GM12864 (cell line): Measurements from ENCODE around the gene INSYN1.
"Not testable (repeated sequence)": the region's sequence is repeated elsewhere in the genome, so short reads cannot be mapped to it uniquely, and the experiment has no call there.

Source experiments
- DNase-seq: peaks from one replicate; pipeline ENCODE4 v3.0.0-alpha.2; 2011; ENCODE audit warnings: low read depth
- H3K4me3 ChIP-seq: 2 replicates; pipeline ENCODE4 v1.5.1; 2011; ENCODE audit warnings: mild to moderate bottlenecking, low read depth, low read length, control low read depth
- TF ChIP-seq, protein P1 (sequence below): IDR thresholded peaks from 2 replicates; pipeline ENCODE4 v1.5.1; 2011; ENCODE audit warnings: low read depth, mild to moderate bottlenecking, moderate library complexity, low read length, control low read depth, inconsistent platforms; ENCODE audit errors: missing control alignments

Gene INSYN1

DNA sequence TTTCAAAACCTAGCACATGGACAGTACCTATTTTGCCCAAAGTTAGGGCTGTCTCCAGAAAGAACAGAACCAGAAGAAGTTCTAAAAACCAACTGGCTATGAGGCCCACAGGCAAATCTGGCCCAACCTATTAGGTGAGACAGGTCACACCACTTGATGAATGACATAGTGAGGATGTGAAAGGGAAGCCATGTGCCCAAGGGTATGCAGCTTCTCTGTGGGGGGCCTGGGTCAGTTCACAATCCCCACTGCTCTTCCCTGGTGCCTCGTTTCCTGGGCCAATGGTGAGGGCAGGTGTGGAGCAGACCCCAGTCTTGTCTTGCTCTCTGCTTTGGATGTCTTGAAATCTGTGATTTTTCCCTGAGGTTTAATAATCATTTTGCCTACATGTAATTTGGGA lies 8.9 kb downstream of the INSYN1 start:
- TF ChIP-seq, protein P1, sequence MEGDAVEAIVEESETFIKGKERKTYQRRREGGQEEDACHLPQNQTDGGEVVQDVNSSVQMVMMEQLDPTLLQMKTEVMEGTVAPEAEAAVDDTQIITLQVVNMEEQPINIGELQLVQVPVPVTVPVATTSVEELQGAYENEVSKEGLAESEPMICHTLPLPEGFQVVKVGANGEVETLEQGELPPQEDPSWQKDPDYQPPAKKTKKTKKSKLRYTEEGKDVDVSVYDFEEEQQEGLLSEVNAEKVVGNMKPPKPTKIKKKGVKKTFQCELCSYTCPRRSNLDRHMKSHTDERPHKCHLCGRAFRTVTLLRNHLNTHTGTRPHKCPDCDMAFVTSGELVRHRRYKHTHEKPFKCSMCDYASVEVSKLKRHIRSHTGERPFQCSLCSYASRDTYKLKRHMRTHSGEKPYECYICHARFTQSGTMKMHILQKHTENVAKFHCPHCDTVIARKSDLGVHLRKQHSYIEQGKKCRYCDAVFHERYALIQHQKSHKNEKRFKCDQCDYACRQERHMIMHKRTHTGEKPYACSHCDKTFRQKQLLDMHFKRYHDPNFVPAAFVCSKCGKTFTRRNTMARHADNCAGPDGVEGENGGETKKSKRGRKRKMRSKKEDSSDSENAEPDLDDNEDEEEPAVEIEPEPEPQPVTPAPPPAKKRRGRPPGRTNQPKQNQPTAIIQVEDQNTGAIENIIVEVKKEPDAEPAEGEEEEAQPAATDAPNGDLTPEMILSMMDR, result no peak
- H3K4me3 ChIP-seq, result no peak overlapping the region
- DNase-seq, result no peak

DNA sequence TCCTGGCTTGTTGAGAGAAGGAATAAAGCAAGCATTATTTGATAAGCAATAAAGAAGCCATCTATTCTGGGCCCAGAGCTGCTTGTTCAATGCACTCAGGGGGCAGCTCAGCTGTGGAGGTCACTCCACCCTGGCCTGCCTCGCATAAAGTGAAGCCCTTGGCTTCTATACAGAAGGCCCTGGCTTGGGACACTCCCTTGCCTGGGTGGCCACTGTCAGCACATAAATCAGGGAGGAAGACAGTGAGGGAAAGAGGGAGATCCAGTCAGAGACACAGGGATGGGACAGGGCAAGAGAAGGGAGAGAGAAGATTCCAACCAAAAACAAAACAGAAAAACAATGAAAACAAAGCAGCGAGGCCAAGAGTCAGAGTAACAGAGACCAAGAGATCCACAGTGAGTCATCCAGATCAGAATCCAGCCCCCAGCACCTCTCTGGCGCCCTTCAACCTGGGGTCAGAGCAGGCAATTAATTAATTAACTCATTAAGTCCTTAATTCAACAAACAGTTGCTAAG lies 11.8 kb downstream of the INSYN1 start:
- TF ChIP-seq, protein P1, result no peak
- H3K4me3 ChIP-seq, result no peak overlapping the region
- no peak for DNase-seq

DNA sequence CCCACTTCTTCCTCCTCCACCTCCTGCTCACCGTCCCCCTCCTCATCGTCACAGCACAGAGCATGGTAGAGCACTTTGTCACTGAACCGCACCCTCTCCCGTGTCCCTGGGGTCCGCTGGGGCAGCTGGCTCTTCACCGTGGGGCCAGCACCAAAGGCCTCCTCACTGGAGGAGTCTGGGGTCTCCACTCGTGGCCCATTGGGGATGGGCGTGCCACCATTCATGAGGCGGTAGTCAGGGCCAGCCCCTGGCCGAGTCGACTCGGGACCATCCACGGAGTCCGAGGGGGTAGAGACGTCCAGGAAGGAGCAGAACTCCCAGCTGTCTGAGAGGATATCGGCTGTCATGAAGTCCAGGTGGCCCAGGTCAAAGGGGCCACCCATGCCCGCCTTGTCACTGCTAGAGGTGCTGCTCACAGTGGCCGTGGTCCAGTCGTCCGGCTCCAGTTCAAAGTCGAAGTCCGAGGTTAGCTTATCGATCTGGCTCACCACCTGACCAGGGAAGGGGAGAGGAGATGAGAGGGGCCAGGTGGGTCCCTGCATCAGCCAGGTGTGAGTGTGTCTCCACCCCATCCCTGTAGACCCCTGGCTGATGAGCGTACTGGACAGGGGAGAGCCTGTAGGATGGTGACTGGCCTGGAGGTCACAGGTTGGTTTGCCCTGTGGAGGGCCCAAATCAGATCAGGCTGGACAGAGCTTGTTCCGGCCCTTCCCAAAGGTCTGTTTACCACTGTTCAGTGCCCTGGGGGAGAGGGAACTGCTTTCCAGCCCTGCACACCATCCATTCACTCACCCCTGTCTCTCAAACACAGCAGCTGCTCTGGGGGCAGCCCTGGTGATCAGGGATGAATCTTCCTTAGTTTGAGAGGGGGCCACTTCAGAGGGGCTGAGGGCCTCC lies 12.8 kb downstream of the INSYN1 start:
- no peak for DNase-seq
- no peak overlapping the region for H3K4me3 ChIP-seq
- TF ChIP-seq, protein P1, result no peak

DNA sequence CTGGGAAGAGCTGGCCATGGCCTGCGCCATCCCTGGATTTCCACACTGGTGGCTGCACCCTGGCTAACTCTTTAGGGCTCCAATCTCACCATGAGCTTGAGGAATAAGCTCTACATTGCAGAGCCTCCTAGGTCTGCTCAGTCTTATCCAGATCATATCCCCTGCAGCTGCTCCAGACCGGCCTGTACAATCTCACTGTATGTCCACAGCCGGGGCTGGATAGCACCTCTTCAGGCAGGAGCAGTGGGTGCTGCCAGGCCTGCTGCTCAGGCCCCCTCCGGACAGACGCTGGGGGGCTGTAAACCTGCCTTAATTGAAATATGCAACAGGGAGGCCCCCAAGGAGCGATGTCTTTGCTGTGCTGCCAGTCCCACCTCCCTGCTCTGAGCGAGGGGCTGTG lies 15.6 kb downstream of the INSYN1 start:
- no peak for DNase-seq
- no peak overlapping the region for H3K4me3 ChIP-seq
- TF ChIP-seq, protein P1, result no peak

DNA sequence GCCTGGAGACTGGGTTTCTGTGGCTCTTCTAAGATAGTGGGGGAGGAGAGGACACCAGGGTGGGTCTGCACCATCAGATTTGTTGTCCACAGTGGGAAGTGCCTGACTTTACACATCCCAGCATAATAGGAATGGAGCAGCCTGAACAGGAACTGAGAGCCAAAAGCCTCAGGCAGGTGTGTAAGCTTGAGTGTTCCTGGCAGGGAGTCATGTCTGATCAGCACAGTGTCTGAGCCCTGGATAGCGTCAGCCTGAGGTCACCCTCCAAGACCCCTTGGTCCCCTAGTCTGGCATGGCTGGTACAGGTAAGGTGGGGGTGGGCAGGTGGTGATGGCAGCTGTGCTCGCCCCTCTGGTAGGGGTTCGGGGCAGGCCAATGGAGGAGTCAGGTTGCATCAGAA lies 20.2 kb downstream of the INSYN1 start:
- no peak overlapping the region for H3K4me3 ChIP-seq
- TF ChIP-seq, protein P1, result no peak

DNA sequence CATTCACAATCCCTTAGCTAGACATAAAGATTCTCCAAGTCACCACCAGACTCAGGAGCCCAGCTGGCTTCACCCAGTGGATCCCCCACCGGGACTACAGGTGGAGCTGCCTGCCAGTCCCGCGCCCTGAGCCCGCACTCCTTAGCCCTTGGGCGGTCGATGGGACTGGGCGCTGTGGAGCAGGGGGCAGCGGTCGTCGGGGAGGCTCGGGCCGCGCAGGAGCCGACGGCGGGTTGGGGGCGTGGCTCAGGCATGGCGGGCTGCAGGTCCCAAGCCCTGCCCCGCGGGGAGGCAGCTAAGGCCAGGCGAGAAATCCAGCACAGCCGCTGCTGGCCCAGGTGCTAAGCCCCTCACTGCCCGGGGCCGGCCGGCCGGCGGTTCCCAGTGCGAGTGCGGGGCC lies 21.1 kb downstream of the INSYN1 start:
- not testable (repeated sequence) for DNase-seq, H3K4me3 ChIP-seq

More for the DNA sequence above, 20.2 kb downstream of the INSYN1 start:
- no peak for DNase-seq

DNA sequence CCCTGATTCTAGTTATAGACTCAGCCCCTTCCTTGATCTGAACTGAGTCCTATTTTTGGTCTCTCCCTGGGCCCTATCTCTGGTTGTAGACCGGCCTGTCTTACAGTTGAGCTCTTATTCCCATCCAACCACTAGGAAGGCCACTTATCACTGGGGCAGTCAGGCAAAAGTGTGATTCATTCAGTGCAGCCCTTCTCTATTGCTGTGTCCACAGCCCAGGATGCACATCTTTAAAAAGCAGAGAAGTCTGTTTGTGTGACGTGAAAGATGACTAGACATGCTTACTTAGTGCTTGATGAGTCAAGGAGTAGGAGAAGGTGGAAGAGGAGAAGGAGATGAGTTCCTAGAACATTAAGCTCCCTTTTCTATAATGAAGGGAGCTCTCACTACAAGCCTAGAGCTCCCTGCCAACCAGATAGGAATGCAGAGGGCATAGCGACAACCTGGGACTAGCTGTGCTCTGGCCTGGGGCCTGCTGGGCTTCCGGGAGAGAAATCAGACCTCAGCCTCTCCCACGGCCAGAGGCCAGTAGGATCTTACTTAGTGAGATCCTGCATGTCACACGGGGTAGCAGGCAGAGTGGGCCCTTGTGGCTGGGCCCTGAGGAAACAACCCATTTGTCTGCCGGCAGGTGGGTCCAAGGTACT lies 25.7 kb downstream of the INSYN1 start:
- DNase-seq, result no peak
- H3K4me3 ChIP-seq, result no peak overlapping the region
- TF ChIP-seq, protein P1, result no peak
